Liver (tissue), 9 donors: ENCODE data around the gene HNRNPA0. TPM values are rescaled to one million over a fixed set of nuclear protein-coding genes. Genes with fewer than 3 reads are reported as not detected.

Experiments
- DNase-seq: peaks from one replicate; pipeline ENCODE4 v3.0.0-alpha.2; 2017; ENCODE audit warnings: low spot score
- H3K27ac ChIP-seq, 2 donors: one replicate each; pipeline ENCODE4 v1.7.0; 2013; ENCODE audit warnings: inconsistent platforms in 2 of 2, low read length in 2 of 2, control low read depth in 1 of 2, low read depth in 1 of 2, mild to moderate bottlenecking in 1 of 2
- H3K27me3 ChIP-seq, 4 donors: one replicate each; pipeline versions ENCODE4 v1.6.1 to v1.7.0; 2013; ENCODE audit warnings: low read length in 3 of 4, inconsistent platforms in 1 of 4, mild to moderate bottlenecking in 1 of 4, moderate library complexity in 1 of 4; ENCODE audit not compliant: control insufficient read depth in 4 of 4, insufficient read depth in 4 of 4
- H3K36me3 ChIP-seq, 4 donors: one replicate each; pipeline versions ENCODE4 v1.6.1 to v1.7.0; 2013; ENCODE audit warnings: low read length in 3 of 4, mild to moderate bottlenecking in 3 of 4, low read depth in 1 of 4, moderate library complexity in 1 of 4; ENCODE audit not compliant: control insufficient read depth in 4 of 4, insufficient read depth in 3 of 4
- H3K4me1 ChIP-seq, 4 donors: one replicate each; pipeline versions ENCODE4 v1.6.1 to v1.7.0; 2013; ENCODE audit warnings: low read length in 3 of 4, mild to moderate bottlenecking in 3 of 4, moderate library complexity in 1 of 4; ENCODE audit not compliant: control insufficient read depth in 4 of 4, insufficient read depth in 4 of 4
- H3K4me3 ChIP-seq, 3 donors: one replicate each; pipeline versions ENCODE4 v1.6.1 to v1.7.0; 2013; ENCODE audit warnings: low read length in 3 of 3, control low read depth in 1 of 3, low read depth in 1 of 3, mild to moderate bottlenecking in 1 of 3
- H3K9ac ChIP-seq, 2 donors: one replicate each; pipeline ENCODE4 v1.7.0; 2013; ENCODE audit warnings: low read length in 2 of 2, mild to moderate bottlenecking in 2 of 2, moderate library complexity in 2 of 2, control low read depth in 1 of 2, low read depth in 1 of 2
- H3K9me3 ChIP-seq, 4 donors: one replicate each; pipeline versions ENCODE4 v1.6.1 to v1.7.0; 2013; ENCODE audit warnings: low read length in 3 of 4; ENCODE audit not compliant: control insufficient read depth in 4 of 4
- ATF3 ChIP-seq: IDR thresholded peaks from 2 replicates; pipeline ENCODE4 v1.6.1; 2016; ENCODE audit warnings: antibody characterized with exemption
- CTCF ChIP-seq: fragments of 150-350 bp; IDR thresholded peaks from 2 replicates; pipeline ENCODE4 v1.5.1; 2017; ENCODE audit warnings: improper control_type of control experiment, low read depth, low read length; ENCODE audit not compliant: missing input control
- EGR1 ChIP-seq, 2 donors: IDR thresholded peaks; 2 replicates each; pipeline ENCODE4 v1.6.1; 2016 to 2018; ENCODE audit warnings: antibody characterized with exemption in 2 of 2, low read depth in 2 of 2
- FOXA1 ChIP-seq: IDR thresholded peaks from 2 replicates; pipeline ENCODE4 v1.6.1; 2016; ENCODE audit warnings: antibody characterized with exemption
- FOXA2 ChIP-seq: IDR thresholded peaks from 2 replicates; pipeline ENCODE4 v1.6.1; 2016; ENCODE audit warnings: antibody characterized with exemption
- GABPA ChIP-seq, 2 donors: IDR thresholded peaks in 1 of 2; conservative IDR thresholded peaks in 1 of 2; 2 replicates each; pipeline ENCODE4 v1.6.1; 2016; ENCODE audit warnings: antibody characterized with exemption in 2 of 2, mild to moderate bottlenecking in 1 of 2, moderate library complexity in 1 of 2
- HNF4A ChIP-seq, 2 donors: conservative IDR thresholded peaks; 2 replicates each; pipeline ENCODE4 v1.6.1; 2016; ENCODE audit warnings: antibody characterized with exemption in 2 of 2, mild to moderate bottlenecking in 2 of 2
- HNF4G ChIP-seq: IDR thresholded peaks from 2 replicates; pipeline ENCODE4 v1.6.1; 2016; ENCODE audit warnings: antibody characterized with exemption
- JUND ChIP-seq, 2 donors: IDR thresholded peaks; 2 replicates each; pipeline ENCODE4 v1.6.1; 2016; ENCODE audit warnings: antibody characterized with exemption in 2 of 2
- MAX ChIP-seq: IDR thresholded peaks from 2 replicates; pipeline ENCODE4 v1.6.1; 2016; ENCODE audit warnings: antibody characterized with exemption
- NR2F2 ChIP-seq: IDR thresholded peaks from 2 replicates; pipeline ENCODE4 v1.6.1; 2016; ENCODE audit warnings: antibody characterized with exemption
- RAD21 ChIP-seq, 2 donors: IDR thresholded peaks; 2 replicates each; pipeline ENCODE4 v1.6.1; 2016; ENCODE audit warnings: antibody characterized with exemption in 2 of 2, mild to moderate bottlenecking in 2 of 2
- REST ChIP-seq: IDR thresholded peaks from 2 replicates; pipeline ENCODE4 v1.6.1; 2016; ENCODE audit warnings: antibody characterized with exemption, mild to moderate bottlenecking
- RXRA ChIP-seq, 2 donors: IDR thresholded peaks; 2 replicates each; pipeline ENCODE4 v1.6.1; 2017 to 2018; ENCODE audit warnings: antibody characterized with exemption in 2 of 2, mild to moderate bottlenecking in 1 of 2
- SP1 ChIP-seq: IDR thresholded peaks from 2 replicates; pipeline ENCODE4 v1.6.1; 2018; ENCODE audit warnings: antibody characterized with exemption, mild to moderate bottlenecking
- TAF1 ChIP-seq: conservative IDR thresholded peaks from 2 replicates; pipeline ENCODE4 v1.6.1; 2016; ENCODE audit warnings: antibody characterized with exemption, mild to moderate bottlenecking
- YY1 ChIP-seq: IDR thresholded peaks from 2 replicates; pipeline ENCODE4 v1.6.1; 2016; ENCODE audit warnings: antibody characterized with exemption, mild to moderate bottlenecking
- ZBTB33 ChIP-seq: IDR thresholded peaks from 2 replicates; pipeline ENCODE4 v1.6.1; 2016; ENCODE audit warnings: antibody characterized with exemption
- WGBS: extraction: QIAGEN DNeasy Blood & Tissue Kit; methylation state at CpG from one replicate; pipeline ENCODE4 v1.1.7; 2013; 5-methylcytosine and 5-hydroxymethylcytosine counted together
- polyA plus RNA-seq, 2 donors: library from polyadenylated mRNA; stranded (reverse) in 1 of 2; unstranded in 1 of 2; fragments of 200-250 nt in 1 of 2; fragments of >200 nt in 1 of 2; fragmentation: Nextera tagmentation in 1 of 2; extraction: Ambion mirVana in 1 of 2; gene quantifications; one replicate each; pipeline versions ENCODE4 v1.2.1 to v1.2.3, GENCODE V29; 2013 to 2015
- total RNA-seq, 2 donors: library from RNA; depleted of rRNA; stranded (reverse); fragments of >200 nt; gene quantifications; one replicate each; pipeline ENCODE4 v1.2.3, GENCODE V29; 2014
- donor health status: healthy.
- donor health status: healthy.
- donor health status: healthy.
- donor health status: healthy.
- donor health status: healthy.

HNRNPA0 gene
- total and polyA plus RNA-seq, 4 donors, result 1.8 to 12.9 (median 7.6) TPM

GRCh38 chr5:137738947-137739346, 15.2 kb downstream of the HNRNPA0 start:
- Histone ChIP-seq H3K9ac (no peak overlapping the region), H3K4me1 (peaks cover 0 to 25% (median 24%) of the 10 kb centered on the region in 4 donors), H3K9me3 (no peaks in the 10 kb centered on the region), H3K27ac (no peak overlapping the region), H3K27me3 (no peaks in the 10 kb centered on the region), H3K36me3 (no peaks in the 10 kb centered on the region), H3K4me3 (no peak overlapping the region)
- WGBS, result 93% methylated on average over 3 of the region's 3 CpGs
- no peak for DNase-seq
- TF ChIP-seq TAF1 (no peak), HNF4A (conservative IDR thresholded peaks at IDR 0.05) (no peak), FOXA2 (no peak)

- peaks cover 0 to 39% (median 30%) of the 10 kb centered on the region in 4 donors for H3K4me1 ChIP-seq
- H3K9me3 ChIP-seq, result no peaks in the 10 kb centered on the region
- no peak for DNase-seq
- H3K9ac ChIP-seq, result no peak overlapping the region
- no peak for TF ChIP-seq HNF4A (conservative IDR thresholded peaks at IDR 0.05)
- no peak for TF ChIP-seq TAF1
- TF ChIP-seq FOXA2, result no peak
- TF ChIP-seq NR2F2, result peak; percentile 63
- TF ChIP-seq RAD21 (IDR thresholded peaks at IDR 0.05), result peak in 1 of 2 donors; percentile 12
- TF ChIP-seq FOXA1, result no peak
- no peak for TF ChIP-seq HNF4G
- peak; percentile 49 for TF ChIP-seq SP1
- peak in 1 of 2 donors; percentile 19 for TF ChIP-seq JUND (IDR thresholded peaks at IDR 0.05)
- TF ChIP-seq RXRA (IDR thresholded peaks at IDR 0.05), result peak in 1 of 2 donors; percentile 6
- no peak for TF ChIP-seq ATF3
- 70% methylated on average over 5 of the region's 5 CpGs for WGBS
- H3K36me3 ChIP-seq, result no peaks in the 10 kb centered on the region
- no peak overlapping the region for H3K27ac ChIP-seq
- no peak overlapping the region for H3K4me3 ChIP-seq
- no peaks in the 10 kb centered on the region for H3K27me3 ChIP-seq
These were observed 16.6 kb downstream of the HNRNPA0 start for GRCh38 chr5:137737349-137738131.

- no peaks in the 10 kb centered on the region for H3K9me3 ChIP-seq
- peaks cover 0 to 39% (median 33%) of the 10 kb centered on the region in 4 donors for H3K4me1 ChIP-seq
- no peak for TF ChIP-seq RAD21 (IDR thresholded peaks at IDR 0.05)
- TF ChIP-seq SP1, result no peak
- TF ChIP-seq ZBTB33, result no peak
- no peak for TF ChIP-seq RXRA (IDR thresholded peaks at IDR 0.05)
- TF ChIP-seq FOXA1, result no peak
- TF ChIP-seq EGR1 (IDR thresholded peaks at IDR 0.05; ENCODE audit: low read depth in 2 of 2), result no peak
- no peak for TF ChIP-seq JUND (IDR thresholded peaks at IDR 0.05)
- TF ChIP-seq CTCF, result no peak
- TF ChIP-seq REST, result no peak
- TF ChIP-seq YY1, result no peak
- TF ChIP-seq FOXA2, result no peak
- no peak for TF ChIP-seq GABPA (IDR thresholded peaks at IDR 0.05 in 1 of 2, conservative IDR thresholded peaks at IDR 0.05 in 1 of 2)
- TF ChIP-seq MAX, result no peak
- H3K27ac ChIP-seq, result peak overlapping the region; percentile 19 to 70
- no peak overlapping the region for H3K9ac ChIP-seq
- 84% methylated on average over 1 of the region's 1 CpG for WGBS
- no peaks in the 10 kb centered on the region for H3K27me3 ChIP-seq
- no peaks in the 10 kb centered on the region for H3K36me3 ChIP-seq
- DNase-seq, result no peak
- H3K4me3 ChIP-seq, result no peak overlapping the region
These were observed 17.7 kb downstream of the HNRNPA0 start for GRCh38 chr5:137736496-137736895.
